C4-2B (cell line): ENCODE results near the gene TUBA4B.

Source experiments
- CTCF ChIP-seq: fragments of 450-650 bp; conservative IDR thresholded peaks from 2 replicates; pipeline ENCODE4 v1.5.1; 2017; ENCODE audit warnings: mild to moderate bottlenecking
- ZFX ChIP-seq: fragments of 450-650 bp; IDR thresholded peaks from 2 replicates; pipeline ENCODE4 v1.6.1; 2017

- TF ChIP-seq CTCF (no peak), ZFX (no peak)
These were observed 21.4 kb downstream of the TUBA4B start for GRCh38 chr2:219274361-219274921.
